Measurements from ENCODE around the gene RAB29.

Gene RAB29

DNA sequence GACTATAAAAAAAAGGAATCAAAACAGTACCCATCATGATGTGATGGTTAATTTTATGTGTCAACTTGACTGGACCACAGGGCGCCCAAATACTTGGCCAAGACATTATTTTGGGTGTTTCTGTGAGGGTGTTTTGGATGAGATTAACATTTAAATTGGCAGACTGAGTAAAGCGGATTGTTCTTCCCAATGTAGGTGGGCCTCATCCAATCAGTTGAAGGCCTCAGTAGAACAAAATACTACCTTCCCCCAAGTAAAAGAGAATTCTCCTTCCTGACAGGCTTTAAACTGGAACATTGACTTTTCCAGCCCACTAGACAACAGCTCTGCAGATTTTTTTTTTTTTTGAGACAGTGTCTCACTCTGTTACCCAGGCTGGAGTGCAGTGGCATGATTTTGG lies 10.7 kb downstream of the RAB29 start:
- TF ChIP-seq, protein P1, sequence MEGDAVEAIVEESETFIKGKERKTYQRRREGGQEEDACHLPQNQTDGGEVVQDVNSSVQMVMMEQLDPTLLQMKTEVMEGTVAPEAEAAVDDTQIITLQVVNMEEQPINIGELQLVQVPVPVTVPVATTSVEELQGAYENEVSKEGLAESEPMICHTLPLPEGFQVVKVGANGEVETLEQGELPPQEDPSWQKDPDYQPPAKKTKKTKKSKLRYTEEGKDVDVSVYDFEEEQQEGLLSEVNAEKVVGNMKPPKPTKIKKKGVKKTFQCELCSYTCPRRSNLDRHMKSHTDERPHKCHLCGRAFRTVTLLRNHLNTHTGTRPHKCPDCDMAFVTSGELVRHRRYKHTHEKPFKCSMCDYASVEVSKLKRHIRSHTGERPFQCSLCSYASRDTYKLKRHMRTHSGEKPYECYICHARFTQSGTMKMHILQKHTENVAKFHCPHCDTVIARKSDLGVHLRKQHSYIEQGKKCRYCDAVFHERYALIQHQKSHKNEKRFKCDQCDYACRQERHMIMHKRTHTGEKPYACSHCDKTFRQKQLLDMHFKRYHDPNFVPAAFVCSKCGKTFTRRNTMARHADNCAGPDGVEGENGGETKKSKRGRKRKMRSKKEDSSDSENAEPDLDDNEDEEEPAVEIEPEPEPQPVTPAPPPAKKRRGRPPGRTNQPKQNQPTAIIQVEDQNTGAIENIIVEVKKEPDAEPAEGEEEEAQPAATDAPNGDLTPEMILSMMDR (conservative IDR thresholded peaks at IDR 0.05), result no peak
- no peak for TF ChIP-seq ZFX (IDR thresholded peaks at IDR 0.05)
- H3K27ac ChIP-seq, result no peak overlapping the region

DNA sequence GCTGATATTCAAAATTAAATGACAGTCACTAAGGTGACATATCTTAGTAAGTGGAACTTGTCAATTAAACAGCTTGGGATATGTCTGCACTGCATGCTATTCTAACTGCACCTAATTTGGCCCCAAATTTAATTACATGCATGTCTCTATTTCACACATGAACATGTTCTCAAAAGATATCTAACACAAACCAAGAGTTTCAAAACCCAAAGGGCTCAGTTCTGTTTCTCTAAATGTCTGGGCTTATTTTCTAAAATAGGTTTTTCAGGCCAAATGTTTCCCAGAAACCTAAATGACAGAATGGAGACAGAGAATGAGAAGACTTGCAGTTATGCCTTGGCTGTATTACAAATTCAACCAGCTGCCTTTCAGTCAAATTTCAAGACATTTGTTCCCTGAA lies 11.3 kb downstream of the RAB29 start:
- TF ChIP-seq, protein P1 (conservative IDR thresholded peaks at IDR 0.05), result no peak
- no peak for TF ChIP-seq ZFX (IDR thresholded peaks at IDR 0.05)

DNA sequence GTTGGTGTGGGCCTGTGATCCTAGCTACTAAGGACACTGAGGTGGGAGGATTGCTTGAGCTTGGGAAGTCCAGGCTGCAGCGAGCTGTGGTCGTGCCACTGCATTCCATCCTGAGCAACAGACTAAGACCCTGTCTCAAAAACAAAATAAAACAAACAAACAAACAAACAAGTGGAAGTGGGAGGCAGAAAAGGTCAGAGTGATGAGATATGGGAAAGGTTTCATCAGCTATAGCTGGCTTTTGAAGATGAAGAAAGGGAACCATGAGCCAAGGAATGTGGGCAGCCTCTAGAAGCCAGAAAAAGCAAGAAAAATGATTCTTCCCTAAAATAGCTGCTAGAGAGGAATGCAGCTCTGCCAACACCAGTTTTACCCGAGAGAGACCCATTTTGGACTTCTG lies 14.7 kb downstream of the RAB29 start:
- TF ChIP-seq, protein P1 (conservative IDR thresholded peaks at IDR 0.05), result no peak
- no peak for TF ChIP-seq ZFX (IDR thresholded peaks at IDR 0.05)
- no peak overlapping the region for H3K27ac ChIP-seq

More for the DNA sequence above, 11.3 kb downstream of the RAB29 start:
- H3K27ac ChIP-seq, result no peak overlapping the region

DNA sequence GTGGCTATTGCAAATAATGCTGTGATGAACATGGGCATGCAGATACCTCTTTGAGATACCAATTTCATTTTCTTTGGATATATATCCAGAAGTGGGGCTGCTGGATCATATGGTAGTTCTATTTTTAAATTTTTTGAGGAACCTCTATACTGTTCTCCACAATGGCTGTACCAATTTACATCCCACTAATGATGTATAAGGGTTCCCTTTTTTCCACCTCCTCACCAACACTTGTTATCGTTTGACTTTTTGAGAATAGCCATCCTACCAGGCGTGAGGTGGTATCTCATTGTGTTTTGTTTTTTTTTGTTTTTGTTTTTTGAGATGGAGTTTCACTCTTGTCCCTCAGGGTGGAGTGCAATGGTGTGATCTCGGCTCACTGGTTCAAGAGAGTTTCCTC lies 18.7 kb downstream of the RAB29 start:
- no peak for TF ChIP-seq ZFX (IDR thresholded peaks at IDR 0.05)
- TF ChIP-seq, protein P1 (conservative IDR thresholded peaks at IDR 0.05), result no peak
- H3K27ac ChIP-seq, result no peak overlapping the region

DNA sequence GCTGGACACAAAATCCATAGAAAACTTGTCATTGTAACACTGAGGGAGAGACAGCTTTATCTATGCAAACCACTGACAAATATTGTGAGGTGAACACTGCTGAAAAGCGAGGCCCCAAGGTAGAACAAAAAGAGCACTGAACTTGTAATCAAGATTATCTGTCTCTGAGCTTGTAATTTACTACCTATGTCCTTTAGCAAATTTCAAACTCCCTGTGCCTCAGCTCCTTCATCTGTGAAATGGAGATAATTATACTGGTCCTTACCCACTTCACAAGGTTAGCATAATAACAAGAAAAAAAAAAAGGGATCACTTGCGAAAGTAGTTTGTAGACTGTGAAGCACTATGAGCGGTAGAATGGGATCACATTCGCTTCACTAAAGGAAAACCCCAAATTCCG lies 20.4 kb downstream of the RAB29 start:
- H3K27ac ChIP-seq, result no peak overlapping the region
- TF ChIP-seq, protein P1 (conservative IDR thresholded peaks at IDR 0.05), result no peak
- TF ChIP-seq ZFX (IDR thresholded peaks at IDR 0.05), result no peak

DNA sequence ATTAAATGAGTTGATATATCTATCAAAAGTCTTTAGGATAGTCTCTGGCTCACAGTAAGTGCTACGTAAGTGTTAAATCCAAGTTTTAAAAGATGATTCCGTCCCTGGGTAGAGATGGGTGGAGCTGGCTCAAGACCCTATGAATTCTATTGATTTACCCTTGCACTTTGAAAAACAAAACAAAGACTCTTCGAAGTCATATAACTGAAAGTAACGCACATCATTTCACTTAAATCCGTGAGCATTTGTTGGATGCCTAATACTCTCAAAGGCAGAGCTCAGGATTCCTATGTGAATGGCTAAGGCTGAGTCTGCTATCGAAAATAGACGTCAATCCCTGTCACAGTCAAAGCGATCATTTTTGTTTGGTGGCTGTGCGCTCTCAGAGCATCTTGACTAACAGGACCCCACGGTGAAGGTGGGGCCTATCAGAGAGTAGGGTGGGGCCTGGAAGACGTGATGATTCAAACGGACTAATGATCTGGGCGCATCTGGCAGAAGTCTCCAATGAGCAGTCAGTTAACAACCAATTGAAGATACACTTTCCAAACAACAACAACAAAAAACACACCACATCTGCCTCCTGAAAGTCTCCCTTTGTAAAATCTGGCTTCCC lies 24.1 kb downstream of the RAB29 start:
- TF ChIP-seq, protein P1 (conservative IDR thresholded peaks at IDR 0.05), result no peak
- no peak for TF ChIP-seq ZFX (IDR thresholded peaks at IDR 0.05)

DNA sequence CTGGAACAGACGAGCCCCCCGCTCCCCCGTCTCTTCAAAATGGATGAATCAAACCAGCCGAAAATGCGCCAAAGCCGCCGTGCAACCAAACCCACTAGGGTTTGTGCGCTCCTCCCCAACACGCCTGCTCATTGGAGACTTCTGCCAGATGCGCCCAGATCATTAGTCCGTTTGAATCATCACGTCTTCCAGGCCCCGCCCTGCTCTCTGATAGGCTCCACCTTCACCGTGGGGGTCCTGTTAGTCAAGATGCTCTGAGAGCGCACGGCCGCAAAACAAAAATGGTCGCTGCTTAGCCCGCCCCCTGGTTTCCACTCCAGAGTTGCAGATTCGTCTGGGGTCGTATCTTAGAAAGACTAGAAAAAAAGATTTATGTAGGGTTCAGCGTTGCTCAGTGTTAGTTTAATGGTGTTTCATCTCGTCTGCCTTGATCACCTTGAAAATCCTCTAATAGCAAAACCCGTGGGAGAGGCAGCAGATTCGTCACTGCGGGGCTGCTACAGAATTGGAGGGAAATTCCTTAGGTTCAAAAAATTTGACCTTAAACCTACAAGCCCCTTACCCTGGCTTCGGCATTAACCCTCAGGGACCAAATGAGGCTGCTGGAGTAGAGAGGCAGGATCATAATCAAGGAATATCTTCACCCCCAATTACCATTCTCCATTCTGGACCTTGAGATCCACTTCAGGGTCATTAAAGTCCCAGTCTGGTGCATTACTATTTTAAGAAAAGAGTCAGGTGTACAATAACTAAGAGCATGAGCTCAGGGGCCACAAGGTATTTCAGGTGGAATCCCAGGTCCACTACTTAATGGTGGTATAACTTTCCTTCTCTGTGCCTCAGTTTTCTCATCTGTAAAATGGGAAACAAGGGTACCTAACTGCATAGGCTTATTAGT lies 24.9 kb downstream of the RAB29 start, which contains the start of gene NUCKS1:
NUCKS1 (minus strand) TSS at position 45 of the 898 bp plus-strand sequence. CDS start 209 bp downstream, outside the sequence.
- TF ChIP-seq, protein P1 (conservative IDR thresholded peaks at IDR 0.05), result no peak
- no peak for TF ChIP-seq ZFX (IDR thresholded peaks at IDR 0.05)
- peak within 1 kb of the TSS; percentile 92 for H3K27ac ChIP-seq

More for the DNA sequence above, 24.1 kb downstream of the RAB29 start:
- H3K27ac ChIP-seq, result no peak overlapping the region
